Stimulated activated CD4-positive, alpha-beta T cell treated with anti-CD3 and anti-CD28 coated beads, Interleukin-15, amount 100 ng/mL, for 24 hours (primary cell): ENCODE data around the gene NRG2.

Source experiments
- DNase-seq: peaks from one replicate; pipeline ENCODE4 v3.0.0-alpha.2; 2020

Gene NRG2

DNA sequence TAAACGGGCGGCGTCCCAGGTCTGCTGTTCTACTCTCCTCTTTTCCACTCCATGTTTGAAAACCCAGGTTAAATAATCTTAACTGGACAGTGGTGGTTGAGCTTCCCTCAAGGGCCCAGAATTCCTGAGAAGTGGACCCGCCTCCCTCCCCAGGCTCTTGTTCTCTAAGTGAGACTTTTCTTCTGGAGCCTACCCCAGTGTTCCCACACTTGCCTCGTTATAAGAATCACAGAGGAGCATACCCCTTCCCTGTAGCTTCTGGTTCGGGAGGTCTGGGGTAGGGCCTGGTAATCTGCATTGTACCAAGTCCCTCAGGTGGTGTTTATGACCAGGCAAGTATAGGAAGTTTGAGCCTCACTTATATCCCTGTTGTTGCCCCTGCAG is 235.5 kb downstream of the NRG2 start:
- no peak for DNase-seq

DNA sequence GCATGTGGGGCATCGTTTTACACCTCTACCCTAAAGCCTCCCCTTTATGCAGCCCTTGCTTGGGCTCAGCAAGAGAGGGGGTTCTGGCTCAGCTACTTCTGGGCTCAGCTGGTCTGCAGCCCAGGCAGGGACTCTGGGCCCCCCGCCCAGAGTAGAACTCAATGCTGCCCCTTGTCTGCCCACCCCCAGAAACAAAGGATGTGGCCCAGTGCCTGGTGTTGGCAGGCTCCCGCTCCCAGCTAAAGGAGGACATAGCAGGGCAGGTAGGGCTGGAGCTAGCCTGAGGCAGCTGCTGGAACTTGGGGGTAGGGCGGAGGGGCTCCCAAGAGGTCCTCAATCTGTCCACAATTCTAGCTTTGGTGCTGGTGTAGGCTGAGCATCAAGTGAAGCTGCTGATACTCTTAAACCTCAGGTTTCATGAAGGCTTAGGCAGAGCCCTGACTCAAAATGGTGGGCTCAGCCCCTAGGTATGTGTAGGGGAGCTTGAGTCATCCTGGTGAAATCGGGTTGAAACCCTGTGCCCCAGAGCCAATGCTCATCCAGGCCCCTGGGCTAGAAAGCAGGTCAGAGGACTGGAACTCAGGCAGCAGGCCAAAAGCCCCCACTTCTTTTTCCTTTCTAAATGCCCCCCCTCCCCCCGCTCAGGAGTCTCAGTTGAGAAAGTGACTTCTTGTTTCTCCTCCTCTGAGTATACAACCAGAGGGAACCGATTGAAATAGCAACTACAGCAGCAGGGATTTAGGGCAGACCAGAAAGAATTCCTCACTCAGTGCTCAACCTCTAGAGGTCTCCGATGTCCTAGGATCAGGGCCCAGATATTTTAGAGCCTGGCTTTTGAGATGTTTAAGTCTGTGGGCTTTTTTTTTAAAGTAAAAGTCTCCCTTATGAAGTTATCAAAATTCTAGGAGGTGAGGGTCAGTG is 236.1 kb downstream of the NRG2 start:
- DNase-seq: no peak

DNA sequence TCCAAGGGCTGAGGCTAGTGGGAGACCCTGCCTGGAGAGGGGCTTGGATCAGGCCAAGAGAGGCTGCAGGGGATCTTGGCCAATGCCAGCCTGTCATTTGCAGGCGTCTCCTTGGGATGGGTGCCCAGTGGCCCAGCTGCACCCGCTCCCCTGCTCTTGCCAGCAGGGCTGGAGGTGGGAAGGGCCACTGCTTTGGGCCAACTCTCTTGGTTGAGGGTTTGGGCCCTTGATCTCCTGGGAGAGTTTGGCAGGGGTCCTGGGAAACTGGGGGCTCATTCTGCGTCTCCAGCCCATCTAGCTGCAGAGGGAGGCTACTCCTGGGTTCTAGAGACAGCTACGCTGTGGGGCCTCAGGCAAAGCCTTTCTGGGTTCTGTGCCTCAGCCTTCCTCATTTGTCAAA is 237.0 kb downstream of the NRG2 start:
- DNase-seq: no peak

DNA sequence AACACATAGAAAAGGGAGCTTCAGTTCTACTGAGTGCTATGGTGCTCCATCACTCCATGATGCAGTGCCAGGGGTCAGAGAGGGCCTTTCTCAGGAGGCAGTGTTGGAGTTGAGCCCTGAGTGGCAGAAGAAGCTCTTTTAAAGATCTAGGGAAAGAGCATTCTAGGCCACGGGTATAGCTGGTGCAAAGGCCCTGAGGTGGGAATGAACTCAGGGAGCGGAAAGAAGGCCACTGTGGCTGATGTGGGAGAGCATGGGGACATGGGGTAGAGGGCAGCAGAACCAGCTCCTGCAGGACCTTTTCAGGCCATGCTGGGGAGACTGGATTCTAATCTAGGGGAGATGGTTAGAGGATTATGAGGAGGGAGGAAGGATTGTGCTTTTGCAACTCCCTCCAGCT is 237.6 kb downstream of the NRG2 start:
- no peak for DNase-seq

- DNase-seq: no peak
Measured at GRCh38 chr5:139804800-139805397, 238.2 kb downstream of the NRG2 start.

GRCh38 chr5:139803978-139804377 is 239.1 kb downstream of the NRG2 start:
- DNase-seq: no peak

DNA sequence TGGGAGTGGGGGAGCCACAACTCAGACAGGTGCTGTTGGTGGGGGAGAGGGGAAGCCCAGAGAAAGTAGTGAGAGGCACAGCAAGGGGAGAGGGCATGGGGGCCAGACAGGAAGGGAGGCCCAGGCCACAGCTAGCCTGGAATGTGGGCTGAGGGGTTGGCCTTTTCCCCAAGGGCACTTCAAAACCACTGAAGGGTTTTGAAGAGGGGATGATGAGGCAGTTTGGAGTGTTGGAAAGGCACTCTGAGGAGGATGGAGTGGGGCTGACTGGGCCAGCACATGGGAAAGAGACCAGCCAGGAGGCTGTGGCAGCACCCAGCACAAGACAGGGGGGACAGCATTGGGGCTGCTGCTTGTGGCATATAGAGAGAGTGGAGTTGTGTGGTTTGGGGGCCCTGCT is 243.7 kb downstream of the NRG2 start:
- DNase-seq: no peak

- no peak for DNase-seq
Measured at GRCh38 chr5:139798883-139799282, 244.2 kb downstream of the NRG2 start.

DNA sequence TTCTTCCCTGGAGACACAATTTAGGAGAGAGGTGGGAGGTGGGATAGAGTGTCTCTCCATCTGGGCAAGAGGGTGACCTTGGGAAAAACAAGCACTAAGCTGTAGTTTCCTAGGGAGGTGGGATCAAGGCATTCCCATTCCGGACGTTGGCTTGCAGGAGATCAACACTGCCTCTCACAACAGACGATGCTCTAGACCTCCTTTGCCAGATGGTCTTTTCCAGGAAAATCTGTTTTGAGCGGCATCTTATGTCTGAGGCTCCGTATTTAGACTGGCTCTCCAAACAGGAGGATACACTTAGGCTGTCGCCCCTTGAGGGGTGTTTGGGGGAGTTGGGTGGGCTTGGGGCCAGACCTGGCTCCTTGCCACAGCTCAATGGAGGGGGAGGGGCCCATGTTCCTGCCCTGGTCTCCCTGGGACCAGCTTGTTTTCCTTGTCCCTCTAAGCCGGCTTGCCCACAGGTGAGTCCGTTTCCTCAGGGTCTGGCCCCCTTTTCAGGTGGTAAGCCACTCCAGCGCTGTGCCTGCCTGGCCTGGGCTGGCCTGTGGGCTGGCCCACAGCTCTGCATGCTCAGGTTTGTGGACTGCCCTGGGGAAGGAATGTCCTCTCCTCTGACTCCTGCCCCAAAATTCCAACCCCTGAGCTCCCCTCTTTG is 245.1 kb downstream of the NRG2 start:
- no peak for DNase-seq

DNA sequence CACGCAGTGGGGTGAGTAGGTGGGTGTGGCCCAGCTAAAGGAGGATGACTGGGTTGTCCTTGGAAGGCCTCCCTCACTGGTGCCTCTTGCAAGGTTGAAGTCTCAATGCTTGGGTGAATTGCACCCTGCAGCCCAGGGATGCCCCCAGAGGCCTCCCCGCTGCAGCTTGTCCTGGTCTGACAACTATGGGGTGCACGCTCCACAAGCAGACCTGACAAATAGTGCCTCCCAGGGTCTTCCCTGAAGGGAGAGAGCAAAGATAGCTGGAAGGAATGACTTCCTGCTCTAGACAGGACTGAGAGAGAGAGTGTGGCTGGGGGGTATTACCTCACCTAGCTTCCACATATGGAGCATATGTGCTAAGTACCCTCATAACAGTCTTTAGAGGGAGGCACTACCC is 245.8 kb downstream of the NRG2 start:
- no peak for DNase-seq
